ENCODE data around the gene ARHGAP26. TPM values are rescaled to one million over a fixed set of nuclear protein-coding genes. Genes with fewer than 3 reads are reported as not detected.

ARHGAP26 gene
- polyA plus RNA-seq, 1 donor from 2014 or later = 0.83 TPM

DNA sequence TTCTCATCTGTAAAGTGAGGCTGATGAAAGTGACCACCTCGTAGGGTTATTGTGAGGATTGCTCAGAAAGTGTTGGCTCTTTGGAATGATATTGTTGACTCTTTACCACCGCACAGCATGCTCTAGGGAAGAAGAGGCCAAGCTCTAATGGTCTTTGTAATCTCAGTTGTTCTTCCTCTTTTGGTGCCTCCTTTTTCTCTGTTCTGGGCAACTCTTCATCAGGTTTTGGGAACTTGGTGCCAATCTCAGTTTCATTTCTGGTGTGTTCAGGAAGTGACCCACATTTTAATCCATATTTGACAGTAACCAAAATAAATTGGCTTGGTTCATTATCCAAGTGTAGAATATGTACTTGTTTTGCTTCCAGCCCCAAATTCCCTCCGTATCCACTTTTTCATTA, 25.1 kb downstream of the ARHGAP26 start:
- H3K4me3 ChIP-seq (ENCODE audit: low read length) = no peak overlapping the region
- no peak overlapping the region for H3K4me2 ChIP-seq (ENCODE audit: low read length)
- no peaks in the 10 kb centered on the region for H4K20me1 ChIP-seq (ENCODE audit: insufficient read depth)
- H3K27me3 ChIP-seq (ENCODE audit: insufficient read depth, low read depth, low read length) = no peaks in the 10 kb centered on the region
- no peaks in the 10 kb centered on the region for H3K36me3 ChIP-seq (ENCODE audit: insufficient read depth, low read length)
- no peaks in the 10 kb centered on the region for H3K9me2 ChIP-seq (ENCODE audit: insufficient read depth, low read length)
- TF ChIP-seq SMC3 (conservative IDR thresholded peaks at IDR 0.05; ENCODE audit: poor library complexity) (no peak), EZH2 (IDR thresholded peaks at IDR 0.05; ENCODE audit: borderline replicate concordance, insufficient read depth, low read length, poor library complexity, severe bottlenecking) (no peak), POLR2AphosphoS5 (IDR thresholded peaks at IDR 0.05) (no peak), RAD21 (conservative IDR thresholded peaks at IDR 0.05) (no peak), MXI1 (conservative IDR thresholded peaks at IDR 0.05; ENCODE audit: poor library complexity, severe bottlenecking) (no peak), TAF1 (IDR thresholded peaks at IDR 0.05; ENCODE audit: low read depth) (no peak)
- TF ChIP-seq, protein P1, sequence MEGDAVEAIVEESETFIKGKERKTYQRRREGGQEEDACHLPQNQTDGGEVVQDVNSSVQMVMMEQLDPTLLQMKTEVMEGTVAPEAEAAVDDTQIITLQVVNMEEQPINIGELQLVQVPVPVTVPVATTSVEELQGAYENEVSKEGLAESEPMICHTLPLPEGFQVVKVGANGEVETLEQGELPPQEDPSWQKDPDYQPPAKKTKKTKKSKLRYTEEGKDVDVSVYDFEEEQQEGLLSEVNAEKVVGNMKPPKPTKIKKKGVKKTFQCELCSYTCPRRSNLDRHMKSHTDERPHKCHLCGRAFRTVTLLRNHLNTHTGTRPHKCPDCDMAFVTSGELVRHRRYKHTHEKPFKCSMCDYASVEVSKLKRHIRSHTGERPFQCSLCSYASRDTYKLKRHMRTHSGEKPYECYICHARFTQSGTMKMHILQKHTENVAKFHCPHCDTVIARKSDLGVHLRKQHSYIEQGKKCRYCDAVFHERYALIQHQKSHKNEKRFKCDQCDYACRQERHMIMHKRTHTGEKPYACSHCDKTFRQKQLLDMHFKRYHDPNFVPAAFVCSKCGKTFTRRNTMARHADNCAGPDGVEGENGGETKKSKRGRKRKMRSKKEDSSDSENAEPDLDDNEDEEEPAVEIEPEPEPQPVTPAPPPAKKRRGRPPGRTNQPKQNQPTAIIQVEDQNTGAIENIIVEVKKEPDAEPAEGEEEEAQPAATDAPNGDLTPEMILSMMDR (IDR thresholded peaks at IDR 0.05; ENCODE audit: poor library complexity, severe bottlenecking) = no peak
- TF ChIP-seq, protein P2, sequence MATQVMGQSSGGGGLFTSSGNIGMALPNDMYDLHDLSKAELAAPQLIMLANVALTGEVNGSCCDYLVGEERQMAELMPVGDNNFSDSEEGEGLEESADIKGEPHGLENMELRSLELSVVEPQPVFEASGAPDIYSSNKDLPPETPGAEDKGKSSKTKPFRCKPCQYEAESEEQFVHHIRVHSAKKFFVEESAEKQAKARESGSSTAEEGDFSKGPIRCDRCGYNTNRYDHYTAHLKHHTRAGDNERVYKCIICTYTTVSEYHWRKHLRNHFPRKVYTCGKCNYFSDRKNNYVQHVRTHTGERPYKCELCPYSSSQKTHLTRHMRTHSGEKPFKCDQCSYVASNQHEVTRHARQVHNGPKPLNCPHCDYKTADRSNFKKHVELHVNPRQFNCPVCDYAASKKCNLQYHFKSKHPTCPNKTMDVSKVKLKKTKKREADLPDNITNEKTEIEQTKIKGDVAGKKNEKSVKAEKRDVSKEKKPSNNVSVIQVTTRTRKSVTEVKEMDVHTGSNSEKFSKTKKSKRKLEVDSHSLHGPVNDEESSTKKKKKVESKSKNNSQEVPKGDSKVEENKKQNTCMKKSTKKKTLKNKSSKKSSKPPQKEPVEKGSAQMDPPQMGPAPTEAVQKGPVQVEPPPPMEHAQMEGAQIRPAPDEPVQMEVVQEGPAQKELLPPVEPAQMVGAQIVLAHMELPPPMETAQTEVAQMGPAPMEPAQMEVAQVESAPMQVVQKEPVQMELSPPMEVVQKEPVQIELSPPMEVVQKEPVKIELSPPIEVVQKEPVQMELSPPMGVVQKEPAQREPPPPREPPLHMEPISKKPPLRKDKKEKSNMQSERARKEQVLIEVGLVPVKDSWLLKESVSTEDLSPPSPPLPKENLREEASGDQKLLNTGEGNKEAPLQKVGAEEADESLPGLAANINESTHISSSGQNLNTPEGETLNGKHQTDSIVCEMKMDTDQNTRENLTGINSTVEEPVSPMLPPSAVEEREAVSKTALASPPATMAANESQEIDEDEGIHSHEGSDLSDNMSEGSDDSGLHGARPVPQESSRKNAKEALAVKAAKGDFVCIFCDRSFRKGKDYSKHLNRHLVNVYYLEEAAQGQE (IDR thresholded peaks at IDR 0.05; ENCODE audit: borderline replicate concordance) = no peak
- no peaks in the 10 kb centered on the region for H3K79me2 ChIP-seq (replicated peaks; ENCODE audit: insufficient read depth, low read length)
- no peak overlapping the region for H3K9ac ChIP-seq (ENCODE audit: low read length)
- no peaks in the 10 kb centered on the region for H3F3A ChIP-seq (ENCODE audit: insufficient read depth, low read length, poor library complexity, severe bottlenecking)
- H3K9me3 ChIP-seq (ENCODE audit: low read length) = no peaks in the 10 kb centered on the region
- H2AFZ ChIP-seq (ENCODE audit: low read depth, low read length) = no peak overlapping the region
- H3K27ac ChIP-seq (ENCODE audit: low read length) = no peak overlapping the region

DNA sequence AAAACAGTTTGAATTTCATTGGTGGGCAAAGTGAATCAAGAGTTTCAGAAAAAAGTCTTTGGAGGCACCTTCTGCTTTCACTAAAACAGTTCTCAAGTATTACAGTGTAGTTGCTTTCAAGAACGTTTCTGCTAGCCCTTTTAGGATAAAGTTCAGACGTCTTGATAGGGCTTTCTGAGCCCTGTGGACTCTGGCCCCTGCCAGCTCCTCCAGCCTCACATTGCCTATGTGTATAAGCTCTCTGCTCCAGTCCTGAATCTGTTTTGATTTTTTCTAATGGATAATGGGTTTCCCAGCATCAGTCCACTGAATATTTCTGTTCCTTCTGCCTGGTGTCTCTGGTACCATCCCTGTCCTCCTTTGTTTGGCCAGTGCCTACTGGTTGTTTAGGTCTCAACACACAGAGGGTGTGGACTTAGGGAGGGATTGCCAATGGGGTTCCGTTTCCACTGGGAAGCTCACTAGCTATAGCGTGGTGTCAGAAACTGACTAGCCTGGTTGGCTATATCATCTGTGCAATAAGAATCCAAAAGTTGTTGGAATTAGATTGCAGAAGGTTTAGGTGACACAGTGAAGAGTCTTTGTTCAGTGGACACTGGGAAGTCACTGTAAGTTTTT, 26.4 kb downstream of the ARHGAP26 start:
- no peak for TF ChIP-seq RAD21 (conservative IDR thresholded peaks at IDR 0.05)

DNA sequence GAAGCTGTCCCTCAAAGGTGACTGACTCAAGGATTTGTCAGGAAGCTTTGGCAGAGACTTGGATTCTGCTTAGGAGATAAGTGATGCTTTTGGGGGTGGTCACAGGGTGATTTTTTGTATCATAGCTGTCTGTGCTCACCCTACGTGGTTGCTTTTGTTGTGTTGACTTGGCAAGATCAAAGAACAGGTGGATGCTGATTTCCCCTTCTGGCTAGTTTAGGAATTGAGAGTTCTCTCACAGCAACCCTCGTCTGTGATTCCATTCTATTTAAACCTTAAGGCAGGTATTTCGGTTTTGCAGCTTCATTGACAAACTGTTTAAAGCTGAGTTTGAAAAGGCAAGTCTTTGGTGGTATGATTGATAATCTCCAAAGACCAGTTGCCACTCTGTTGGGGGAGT, 27.2 kb downstream of the ARHGAP26 start:
- Histone ChIP-seq H3K27me3 (ENCODE audit: insufficient read depth, low read depth, low read length) (no peaks in the 10 kb centered on the region), H3K4me2 (ENCODE audit: low read length) (no peak overlapping the region), H3K9me3 (ENCODE audit: low read length) (no peaks in the 10 kb centered on the region), H3K4me3 (ENCODE audit: low read length) (no peak overlapping the region), H3K27ac (ENCODE audit: low read length) (no peak overlapping the region), H3K9ac (ENCODE audit: low read length) (no peak overlapping the region), H3K79me2 (replicated peaks; ENCODE audit: insufficient read depth, low read length) (no peaks in the 10 kb centered on the region), H3K36me3 (ENCODE audit: insufficient read depth, low read length) (no peaks in the 10 kb centered on the region), H3K9me2 (ENCODE audit: insufficient read depth, low read length) (no peaks in the 10 kb centered on the region), H4K20me1 (ENCODE audit: insufficient read depth) (no peaks in the 10 kb centered on the region), H3F3A (ENCODE audit: insufficient read depth, low read length, poor library complexity, severe bottlenecking) (no peaks in the 10 kb centered on the region), H2AFZ (ENCODE audit: low read depth, low read length) (no peak overlapping the region)
- TF ChIP-seq, protein P1 (IDR thresholded peaks at IDR 0.05; ENCODE audit: poor library complexity, severe bottlenecking) = no peak
- TF ChIP-seq, protein P2 (IDR thresholded peaks at IDR 0.05; ENCODE audit: borderline replicate concordance) = no peak
- TF ChIP-seq MXI1 (conservative IDR thresholded peaks at IDR 0.05; ENCODE audit: poor library complexity, severe bottlenecking) (no peak), TAF1 (IDR thresholded peaks at IDR 0.05; ENCODE audit: low read depth) (no peak), EZH2 (IDR thresholded peaks at IDR 0.05; ENCODE audit: borderline replicate concordance, insufficient read depth, low read length, poor library complexity, severe bottlenecking) (no peak), POLR2AphosphoS5 (IDR thresholded peaks at IDR 0.05) (no peak), EP300 (conservative IDR thresholded peaks at IDR 0.05; ENCODE audit: poor library complexity, severe bottlenecking) (no peak), SMC3 (conservative IDR thresholded peaks at IDR 0.05; ENCODE audit: poor library complexity) (no peak), RAD21 (conservative IDR thresholded peaks at IDR 0.05) (no peak)

More for the DNA sequence above, 26.4 kb downstream of the ARHGAP26 start:
- Histone ChIP-seq H3K4me2 (ENCODE audit: low read length) (no peak overlapping the region), H4K20me1 (ENCODE audit: insufficient read depth) (no peaks in the 10 kb centered on the region), H3K9me2 (ENCODE audit: insufficient read depth, low read length) (no peaks in the 10 kb centered on the region), H3K9ac (ENCODE audit: low read length) (no peak overlapping the region), H3K36me3 (ENCODE audit: insufficient read depth, low read length) (no peaks in the 10 kb centered on the region), H3K27me3 (ENCODE audit: insufficient read depth, low read depth, low read length) (no peaks in the 10 kb centered on the region), H3K4me3 (ENCODE audit: low read length) (no peak overlapping the region), H3K9me3 (ENCODE audit: low read length) (no peaks in the 10 kb centered on the region), H3F3A (ENCODE audit: insufficient read depth, low read length, poor library complexity, severe bottlenecking) (no peaks in the 10 kb centered on the region), H3K79me2 (replicated peaks; ENCODE audit: insufficient read depth, low read length) (no peaks in the 10 kb centered on the region), H2AFZ (ENCODE audit: low read depth, low read length) (no peak overlapping the region), H3K27ac (ENCODE audit: low read length) (no peak overlapping the region)
